ACC112 (cell line): Measurements from ENCODE around the gene HSPBP1.

ENCODE experiments used
- H2AFZ ChIP-seq: fragments of 200-600 bp; sonication (generic); one replicate; pipeline ENCODE4 v1.6.0; 2017; ENCODE audit warnings: antibody characterized with exemption, low read length; ENCODE audit not compliant: unreplicated experiment
- H3K27ac ChIP-seq: fragments of 200-600 bp; sonication (generic); 2 replicates; pipeline ENCODE4 v1.5.1; 2014; ENCODE audit warnings: low read depth, mild to moderate bottlenecking, antibody characterized with exemption, low read length, moderate library complexity
- H3K27me3 ChIP-seq: fragments of 200-600 bp; sonication (generic); 2 replicates; pipeline ENCODE4 v1.6.1; 2014; ENCODE audit warnings: mild to moderate bottlenecking, antibody characterized with exemption, low read length, moderate library complexity, mixed read lengths; ENCODE audit not compliant: insufficient read depth
- H3K36me3 ChIP-seq: fragments of 200-600 bp; sonication (generic); 2 replicates; pipeline ENCODE4 v1.6.1; 2016; ENCODE audit warnings: mild to moderate bottlenecking, antibody characterized with exemption, low read length, moderate library complexity, mixed read lengths; ENCODE audit not compliant: insufficient read depth
- H3K4me1 ChIP-seq: fragments of 200-600 bp; sonication (generic); one replicate; pipeline ENCODE4 v1.6.1; 2016; ENCODE audit warnings: low read length, mixed read lengths; ENCODE audit not compliant: insufficient read depth, unreplicated experiment, control insufficient read depth
- H3K4me3 ChIP-seq: fragments of 200-600 bp; sonication (generic); 2 replicates; pipeline ENCODE4 v1.5.1; 2014; ENCODE audit warnings: mild to moderate bottlenecking, low read depth, low read length
- H3K79me2 ChIP-seq: fragments of 200-600 bp; sonication (generic); one replicate; pipeline ENCODE4 v1.6.0; 2016; ENCODE audit warnings: low read length; ENCODE audit not compliant: control insufficient read depth, unreplicated experiment, insufficient read depth

The HSPBP1 gene

DNA sequence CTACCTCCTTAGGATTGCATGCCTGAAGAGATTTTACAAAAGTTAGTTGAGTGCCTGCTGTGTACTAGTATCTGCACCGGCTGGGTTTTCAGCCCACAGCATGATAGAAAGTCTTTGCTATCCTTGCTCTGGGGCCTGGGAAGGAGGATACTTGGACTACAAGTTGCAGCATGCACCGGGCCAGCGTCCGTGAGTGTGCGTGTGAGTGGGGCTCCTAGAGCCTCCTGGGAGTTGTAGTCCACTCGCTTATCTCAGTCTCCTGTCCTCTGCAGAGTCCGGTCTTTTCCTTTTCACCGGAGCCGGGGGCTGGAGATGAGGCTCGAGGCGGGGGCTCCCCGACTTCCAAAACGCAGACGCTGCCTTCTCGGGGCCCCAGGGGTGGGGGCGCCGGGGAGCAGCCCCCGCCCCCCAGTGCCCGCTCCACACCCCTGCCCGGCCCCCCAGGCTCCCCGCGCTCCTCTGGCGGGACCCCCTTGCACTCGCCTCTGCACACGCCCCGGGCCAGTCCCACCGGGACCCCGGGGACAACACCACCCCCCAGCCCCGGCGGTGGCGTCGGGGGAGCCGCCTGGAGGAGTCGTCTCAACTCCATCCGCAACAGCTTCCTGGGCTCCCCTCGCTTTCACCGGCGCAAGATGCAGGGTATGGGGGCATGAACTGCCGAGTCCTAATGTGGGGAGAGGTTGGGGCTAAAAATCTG is 24.5 kb upstream of the HSPBP1 start:
- no peak overlapping the region for H2AFZ ChIP-seq
- no peaks in the 10 kb centered on the region for H3K27me3 ChIP-seq
- H3K4me1 ChIP-seq = no peaks in the 10 kb centered on the region
- H3K27ac ChIP-seq = no peak overlapping the region
- H3K4me3 ChIP-seq = no peak overlapping the region
- no peaks in the 10 kb centered on the region for H3K79me2 ChIP-seq
- no peaks in the 10 kb centered on the region for H3K36me3 ChIP-seq

GRCh38 chr19:55303477-55303876 is 23.6 kb upstream of the HSPBP1 start:
- Histone ChIP-seq H3K79me2 (no peaks in the 10 kb centered on the region), H3K4me1 (no peaks in the 10 kb centered on the region), H3K27ac (no peak overlapping the region), H3K4me3 (no peak overlapping the region), H3K27me3 (no peaks in the 10 kb centered on the region), H2AFZ (no peak overlapping the region), H3K36me3 (no peaks in the 10 kb centered on the region)

DNA sequence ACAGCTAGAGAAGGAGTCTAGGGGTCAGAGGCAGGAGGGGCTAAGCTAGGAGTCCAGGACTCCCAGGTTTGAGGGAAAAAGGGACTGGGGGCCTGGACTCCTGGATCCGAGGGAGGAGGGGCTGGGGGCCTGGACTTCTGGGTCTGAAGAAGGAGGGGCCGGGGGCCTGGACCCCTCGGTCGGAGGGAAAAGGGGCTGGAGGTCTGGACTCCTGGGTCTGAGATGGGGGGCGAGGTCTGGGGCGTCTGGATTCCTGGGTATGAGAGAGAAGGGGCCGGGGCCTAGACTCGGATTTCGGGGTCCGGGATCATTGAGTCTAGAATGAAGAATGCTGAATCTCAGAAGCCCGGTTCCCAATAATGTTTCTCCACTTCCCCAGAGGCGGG is 22.4 kb upstream of the HSPBP1 start:
- H2AFZ ChIP-seq = no peak overlapping the region

GRCh38 chr19:55301459-55302317 is 21.8 kb upstream of the HSPBP1 start:
- no peak overlapping the region for H3K27ac ChIP-seq
- no peaks in the 10 kb centered on the region for H3K36me3 ChIP-seq
- peak overlapping the region; percentile 67 for H3K4me3 ChIP-seq
- H3K79me2 ChIP-seq = no peaks in the 10 kb centered on the region
- H2AFZ ChIP-seq = peak overlapping the region; percentile 38
- no peaks in the 10 kb centered on the region for H3K27me3 ChIP-seq
- H3K4me1 ChIP-seq = no peaks in the 10 kb centered on the region

More for the DNA sequence above, 22.4 kb upstream of the HSPBP1 start:
- H3K4me1 ChIP-seq = no peaks in the 10 kb centered on the region
- H3K27ac ChIP-seq = no peak overlapping the region
- H3K36me3 ChIP-seq = no peaks in the 10 kb centered on the region
- no peak overlapping the region for H3K4me3 ChIP-seq
- no peaks in the 10 kb centered on the region for H3K27me3 ChIP-seq
- no peaks in the 10 kb centered on the region for H3K79me2 ChIP-seq

DNA sequence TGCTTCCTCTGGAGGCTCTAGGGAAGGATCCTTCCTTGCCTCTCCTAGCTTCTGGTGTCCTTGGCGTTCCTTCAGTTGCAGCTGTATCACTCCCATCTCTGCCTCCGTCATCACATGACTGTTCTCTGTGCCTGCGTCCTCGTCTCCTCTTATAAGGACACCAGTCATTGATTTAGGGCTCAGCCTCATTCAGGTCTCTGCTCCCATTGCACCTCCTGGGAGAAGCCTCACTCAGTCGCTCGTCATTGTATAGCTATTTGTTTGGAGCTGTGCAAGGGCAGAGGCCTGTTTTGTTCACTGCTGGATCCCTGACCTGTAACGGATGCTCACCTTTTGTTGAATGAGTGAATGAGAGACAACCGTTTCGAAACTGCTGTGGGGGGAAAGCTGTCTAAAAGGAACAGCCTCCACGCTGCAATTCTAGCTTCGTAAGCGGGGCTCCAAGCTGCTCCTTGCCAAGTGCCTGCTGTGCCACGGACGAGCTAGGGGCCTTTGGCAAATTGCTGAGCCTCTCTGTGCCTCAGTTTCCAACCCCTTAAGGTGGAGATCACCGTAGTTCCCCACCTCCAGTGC is 21.1 kb upstream of the HSPBP1 start:
- Histone ChIP-seq H3K27me3 (no peaks in the 10 kb centered on the region), H3K36me3 (no peaks in the 10 kb centered on the region), H3K27ac (no peak overlapping the region), H3K4me3 (no peak overlapping the region), H2AFZ (no peak overlapping the region), H3K4me1 (no peaks in the 10 kb centered on the region), H3K79me2 (no peaks in the 10 kb centered on the region)

GRCh38 chr19:55299991-55300390 is 20.1 kb upstream of the HSPBP1 start:
- H3K27ac ChIP-seq = no peak overlapping the region
- H3K4me3 ChIP-seq = no peak overlapping the region
- no peaks in the 10 kb centered on the region for H3K79me2 ChIP-seq
- no peaks in the 10 kb centered on the region for H3K4me1 ChIP-seq
- H3K36me3 ChIP-seq = no peaks in the 10 kb centered on the region
- no peaks in the 10 kb centered on the region for H3K27me3 ChIP-seq
- H2AFZ ChIP-seq = no peak overlapping the region

GRCh38 chr19:55297267-55297666 is 17.4 kb upstream of the HSPBP1 start:
- no peak overlapping the region for H3K27ac ChIP-seq

DNA sequence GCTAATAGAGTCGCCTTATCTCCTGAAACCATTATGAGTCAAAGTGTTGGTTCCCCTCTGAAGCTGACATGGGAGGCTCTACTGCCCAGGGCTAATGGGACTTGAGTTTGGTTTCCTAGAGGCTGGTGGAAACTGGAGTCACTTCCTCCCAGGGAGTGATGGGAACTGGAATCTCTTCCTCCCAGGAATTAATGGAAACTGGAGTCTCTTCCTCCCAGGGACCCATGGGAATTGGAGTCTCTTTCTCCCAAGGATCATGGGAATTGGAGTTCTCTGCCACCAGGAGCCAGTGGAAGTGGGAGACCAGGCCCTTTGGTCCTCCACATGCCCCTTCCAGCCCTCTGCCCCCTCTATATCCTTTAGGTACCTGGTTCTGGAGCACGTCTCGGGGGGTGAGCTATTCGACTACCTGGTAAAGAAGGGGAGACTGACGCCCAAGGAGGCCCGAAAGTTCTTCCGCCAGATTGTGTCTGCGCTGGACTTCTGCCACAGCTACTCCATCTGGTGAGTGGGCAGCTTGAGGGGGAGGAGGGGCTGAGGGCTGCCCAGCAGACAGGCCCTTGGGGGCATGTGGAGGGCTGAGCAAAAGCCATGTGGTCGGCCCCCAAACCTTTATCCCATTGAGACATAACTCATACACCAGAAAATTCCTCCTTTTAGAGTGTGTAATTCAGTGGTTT is 9.3 kb upstream of the HSPBP1 start:
- H3K4me1 ChIP-seq = no peaks in the 10 kb centered on the region
- H3K27ac ChIP-seq = no peak overlapping the region
- no peaks in the 10 kb centered on the region for H3K27me3 ChIP-seq
- no peak overlapping the region for H3K4me3 ChIP-seq
- H3K79me2 ChIP-seq = no peaks in the 10 kb centered on the region
- no peak overlapping the region for H2AFZ ChIP-seq
- no peaks in the 10 kb centered on the region for H3K36me3 ChIP-seq

More at GRCh38 chr19:55297267-55297666, 17.4 kb upstream of the HSPBP1 start:
- Histone ChIP-seq H3K36me3 (no peaks in the 10 kb centered on the region), H3K4me1 (no peaks in the 10 kb centered on the region), H3K4me3 (no peak overlapping the region), H3K79me2 (no peaks in the 10 kb centered on the region), H3K27me3 (no peaks in the 10 kb centered on the region), H2AFZ (no peak overlapping the region)

GRCh38 chr19:55287361-55288079 is 7.6 kb upstream of the HSPBP1 start:
- Histone ChIP-seq H3K79me2 (no peaks in the 10 kb centered on the region), H3K4me3 (no peak overlapping the region), H3K27ac (no peak overlapping the region), H3K27me3 (no peaks in the 10 kb centered on the region), H2AFZ (no peak overlapping the region), H3K36me3 (no peaks in the 10 kb centered on the region), H3K4me1 (peaks cover 4% of the 10 kb centered on the region)
